HG03025 (cell line): ENCODE measurements around the gene CLSTN1.

Experiments used
- ATAC-seq: cut with Tn5 transposase; IDR thresholded peaks from one replicate; pipeline ENCODE4 v1.9.1; 2021; ENCODE audit warnings: mild to moderate bottlenecking, moderate library complexity; ENCODE audit not compliant: unreplicated experiment, low FRiP score

The CLSTN1 gene

GRCh38 chr1:9735800-9736199, 88.0 kb downstream of the CLSTN1 start:
- ATAC-seq: no peak

DNA sequence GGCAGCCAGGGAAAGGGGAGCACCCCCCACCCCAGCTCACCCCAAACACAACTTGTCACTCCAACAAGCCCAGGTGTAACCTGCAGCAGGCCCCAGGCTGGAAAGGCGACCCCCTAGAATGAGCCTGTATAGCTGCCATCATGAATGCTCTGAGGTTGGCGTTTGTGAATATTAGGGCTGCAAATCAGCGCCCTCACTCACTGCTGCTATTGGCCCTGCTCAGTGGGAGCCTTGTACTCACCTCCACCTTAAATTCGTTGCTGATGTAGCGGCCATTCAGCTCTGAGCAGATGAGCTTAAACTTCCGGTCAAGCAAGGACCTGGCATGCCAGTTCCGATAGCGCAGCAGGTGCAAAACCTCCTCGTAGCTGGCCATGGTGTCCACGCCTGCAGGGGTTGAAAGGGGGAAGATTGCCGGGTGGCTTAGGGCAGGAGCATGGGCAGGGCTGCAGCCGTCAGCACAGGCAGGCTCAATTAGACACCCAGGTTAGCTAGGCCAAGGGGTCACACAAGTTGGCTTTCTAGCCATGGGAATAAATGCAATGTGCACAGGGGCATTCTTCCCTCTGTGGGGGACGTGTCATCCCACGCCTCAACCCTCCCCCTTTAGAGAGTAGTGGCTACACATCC, 90.5 kb downstream of the CLSTN1 start:
- no peak for ATAC-seq

DNA sequence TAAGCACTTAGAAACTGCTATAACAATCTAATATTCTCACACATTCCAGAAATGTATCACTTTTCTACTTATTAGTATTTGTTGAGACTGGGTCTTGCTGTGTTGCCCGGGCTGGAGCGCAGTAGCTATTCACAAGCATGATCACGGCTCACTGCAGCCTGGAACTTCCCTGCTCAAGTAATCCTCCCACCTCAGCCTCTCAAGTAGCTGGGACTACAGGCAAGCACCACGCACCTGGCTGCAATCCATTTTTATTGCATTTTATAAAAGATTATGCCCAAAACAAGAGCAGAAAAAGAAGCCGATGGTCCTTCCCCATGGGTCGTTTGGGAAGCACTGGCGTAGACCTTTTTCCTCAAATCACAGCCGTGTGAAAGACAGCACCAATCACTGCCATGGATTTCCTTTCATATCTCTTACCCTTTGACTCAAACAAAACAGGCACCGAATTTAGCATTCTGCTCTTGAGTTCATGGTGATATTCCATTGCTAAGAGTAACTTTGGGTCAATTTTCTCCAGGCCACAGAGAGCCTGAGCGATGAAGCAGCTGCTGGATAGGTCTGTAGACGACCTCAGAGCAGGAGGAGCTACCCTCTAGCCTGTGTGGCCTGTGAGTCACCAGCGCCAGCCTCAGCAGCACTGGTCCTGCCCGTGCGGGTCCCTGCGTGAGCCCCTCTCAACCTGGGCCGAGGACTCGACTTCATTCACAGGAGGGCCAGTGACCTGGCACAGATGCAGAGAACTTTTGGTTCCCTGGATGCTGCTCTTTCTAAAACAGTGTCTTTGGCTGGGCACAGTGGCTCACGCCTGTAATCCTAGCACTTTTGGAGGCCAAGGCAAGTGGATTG, 91.4 kb downstream of the CLSTN1 start:
- no peak for ATAC-seq

- ATAC-seq: no peak
Measured at GRCh38 chr1:9731561-9731960, 92.2 kb downstream of the CLSTN1 start.

DNA sequence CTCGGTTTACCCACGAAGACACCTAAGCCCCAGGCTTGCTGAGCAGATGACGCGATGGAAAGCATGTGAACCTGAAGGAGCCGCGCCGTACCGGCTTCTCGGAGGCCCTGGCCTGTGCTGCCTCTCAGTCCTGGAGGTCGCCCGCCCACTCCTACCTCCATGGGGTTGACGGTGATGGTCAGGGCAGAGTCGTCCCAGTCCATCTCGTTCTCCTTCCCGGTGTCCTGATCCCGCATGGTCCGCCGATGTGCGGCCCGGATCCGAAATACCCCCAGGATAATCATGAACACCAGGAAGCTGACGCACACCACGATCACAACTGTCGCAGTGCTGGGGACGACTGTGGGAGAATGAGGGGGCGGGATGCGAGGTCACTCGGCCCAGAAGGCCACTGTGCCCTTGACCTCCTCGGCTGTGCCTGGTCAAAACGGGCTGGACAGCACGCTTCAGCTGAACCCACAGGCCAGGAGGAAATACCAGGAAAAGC, 92.7 kb downstream of the CLSTN1 start:
- no peak for ATAC-seq

- no peak for ATAC-seq
Measured at GRCh38 chr1:9730096-9730901, 93.5 kb downstream of the CLSTN1 start.

DNA sequence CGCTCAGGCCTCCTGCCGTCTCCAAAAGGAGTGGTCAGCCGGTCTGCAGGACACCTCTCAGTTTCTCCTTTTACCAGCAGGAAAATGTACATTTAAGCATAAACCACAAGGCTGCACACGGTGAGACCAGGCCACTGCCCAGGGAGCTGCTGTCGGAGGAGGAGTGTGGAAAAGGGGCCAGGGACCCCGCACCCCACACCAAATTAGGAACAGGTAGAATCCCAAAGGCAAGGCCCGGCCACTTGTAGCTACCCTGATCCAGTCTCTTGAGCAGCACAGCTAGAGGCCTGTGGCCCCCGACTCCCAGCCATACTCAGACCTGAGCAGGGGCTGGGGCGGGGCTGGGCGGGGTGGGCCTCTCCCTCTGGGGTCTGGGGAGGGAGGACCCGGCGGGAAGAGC, 94.2 kb downstream of the CLSTN1 start:
- ATAC-seq: no peak

GRCh38 chr1:9728451-9729295, 95.1 kb downstream of the CLSTN1 start:
- no peak for ATAC-seq

DNA sequence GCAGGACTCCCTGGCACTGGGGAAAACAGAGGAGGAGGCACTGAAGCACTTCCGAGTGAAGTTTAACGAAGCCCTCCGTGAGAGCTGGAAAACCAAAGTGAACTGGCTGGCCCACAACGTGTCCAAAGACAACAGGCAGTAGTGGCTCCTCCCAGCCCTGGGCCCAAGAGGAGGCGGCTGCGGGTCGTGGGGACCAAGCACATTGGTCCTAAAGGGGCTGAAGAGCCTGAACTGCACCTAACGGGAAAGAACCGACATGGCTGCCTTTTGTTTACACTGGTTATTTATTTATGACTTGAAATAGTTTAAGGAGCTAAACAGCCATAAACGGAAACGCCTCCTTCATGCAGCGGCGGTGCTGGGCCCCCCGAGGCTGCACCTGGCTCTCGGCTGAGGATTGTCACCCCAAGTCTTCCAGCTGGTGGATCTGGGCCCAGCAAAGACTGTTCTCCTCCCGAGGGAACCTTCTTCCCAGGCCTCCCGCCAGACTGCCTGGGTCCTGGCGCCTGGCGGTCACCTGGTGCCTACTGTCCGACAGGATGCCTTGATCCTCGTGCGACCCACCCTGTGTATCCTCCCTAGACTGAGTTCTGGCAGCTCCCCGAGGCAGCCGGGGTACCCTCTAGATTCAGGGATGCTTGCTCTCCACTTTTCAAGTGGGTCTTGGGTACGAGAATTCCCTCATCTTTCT, 96.7 kb downstream of the CLSTN1 start:
- no peak for ATAC-seq

GRCh38 chr1:9726406-9726805, 97.4 kb downstream of the CLSTN1 start:
- no peak for ATAC-seq

DNA sequence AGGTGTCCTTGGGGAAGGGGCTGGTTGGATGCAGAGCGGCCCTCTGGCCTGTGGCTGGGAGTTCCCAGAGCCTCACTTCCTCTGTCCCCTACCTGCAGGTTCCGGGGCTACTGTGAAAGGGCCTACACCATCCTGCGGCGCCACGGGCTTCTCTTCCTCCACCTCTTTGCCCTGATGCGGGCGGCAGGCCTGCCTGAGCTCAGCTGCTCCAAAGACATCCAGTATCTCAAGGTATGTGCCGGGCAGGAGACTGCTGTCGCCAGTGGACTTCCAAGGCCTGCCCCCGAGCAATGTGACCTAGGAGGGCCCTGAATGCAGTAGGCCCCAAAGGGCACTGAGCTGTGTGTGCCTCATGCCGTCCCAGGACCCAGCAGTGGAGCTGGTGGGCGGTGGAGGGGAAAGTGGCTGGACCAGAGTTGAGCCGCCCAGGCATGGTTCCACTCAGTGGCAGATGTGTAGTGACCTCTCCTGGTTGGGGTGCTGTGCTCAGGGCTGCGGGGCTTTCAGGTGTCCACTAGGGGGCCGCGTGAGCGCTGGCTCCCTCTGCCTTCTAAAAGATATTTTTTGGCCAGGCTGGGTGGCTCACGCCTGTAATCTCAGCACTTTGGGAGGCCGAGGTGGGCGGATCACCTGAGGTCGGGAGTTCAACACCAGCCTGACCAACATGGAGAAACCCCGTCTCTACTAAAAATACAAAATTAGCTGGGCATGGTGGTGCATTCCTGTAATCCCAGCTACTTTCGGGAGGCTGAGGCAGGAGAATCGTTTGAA, 98.9 kb downstream of the CLSTN1 start:
- no peak for ATAC-seq

- no peak for ATAC-seq
Measured at GRCh38 chr1:9723926-9724325, 99.8 kb downstream of the CLSTN1 start.

GRCh38 chr1:9723068-9723805, 100.5 kb downstream of the CLSTN1 start:
- no peak for ATAC-seq

- ATAC-seq: no peak
Measured at GRCh38 chr1:9722378-9722749, 101.4 kb downstream of the CLSTN1 start.

GRCh38 chr1:9721606-9722377, 102.0 kb downstream of the CLSTN1 start:
- no peak for ATAC-seq

- ATAC-seq: no peak
Measured at GRCh38 chr1:9720785-9721605, 102.8 kb downstream of the CLSTN1 start.
